ENCODE data around the gene HLA-DOA. TPM values are rescaled to one million over a fixed set of nuclear protein-coding genes. Genes with fewer than 3 reads are reported as not detected.

The HLA-DOA gene
- total RNA-seq, 1 donor = not detected

DNA sequence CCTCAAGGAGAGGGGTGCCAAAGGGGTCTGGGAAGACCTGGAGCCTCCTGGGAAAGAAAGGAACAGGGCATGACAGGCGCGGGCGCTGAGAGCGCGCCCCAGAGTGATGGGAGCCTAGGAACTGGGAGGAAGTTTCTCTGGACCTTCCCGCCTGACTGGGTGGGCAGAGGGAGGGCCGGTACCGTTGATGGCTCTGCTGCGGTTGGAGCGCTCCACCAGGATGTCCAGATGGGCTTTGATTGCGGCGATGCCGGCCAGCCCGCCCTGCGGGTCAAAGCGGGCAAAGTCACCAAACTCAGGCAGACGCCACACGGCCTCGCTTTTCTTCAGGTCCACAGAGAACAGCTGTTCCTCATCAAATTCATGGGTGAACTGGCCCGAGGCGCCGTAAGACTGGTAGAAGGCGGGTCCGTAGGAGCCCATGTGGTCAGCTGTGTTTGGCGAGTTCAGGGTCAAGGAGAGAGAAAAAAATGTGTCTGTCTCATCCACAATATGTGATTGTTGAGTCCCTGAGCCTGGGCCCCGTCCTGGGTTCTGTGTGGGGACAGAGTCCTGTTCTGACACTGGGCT, 1.5 kb downstream of the HLA-DOA start:
- TF ChIP-seq, protein P1, sequence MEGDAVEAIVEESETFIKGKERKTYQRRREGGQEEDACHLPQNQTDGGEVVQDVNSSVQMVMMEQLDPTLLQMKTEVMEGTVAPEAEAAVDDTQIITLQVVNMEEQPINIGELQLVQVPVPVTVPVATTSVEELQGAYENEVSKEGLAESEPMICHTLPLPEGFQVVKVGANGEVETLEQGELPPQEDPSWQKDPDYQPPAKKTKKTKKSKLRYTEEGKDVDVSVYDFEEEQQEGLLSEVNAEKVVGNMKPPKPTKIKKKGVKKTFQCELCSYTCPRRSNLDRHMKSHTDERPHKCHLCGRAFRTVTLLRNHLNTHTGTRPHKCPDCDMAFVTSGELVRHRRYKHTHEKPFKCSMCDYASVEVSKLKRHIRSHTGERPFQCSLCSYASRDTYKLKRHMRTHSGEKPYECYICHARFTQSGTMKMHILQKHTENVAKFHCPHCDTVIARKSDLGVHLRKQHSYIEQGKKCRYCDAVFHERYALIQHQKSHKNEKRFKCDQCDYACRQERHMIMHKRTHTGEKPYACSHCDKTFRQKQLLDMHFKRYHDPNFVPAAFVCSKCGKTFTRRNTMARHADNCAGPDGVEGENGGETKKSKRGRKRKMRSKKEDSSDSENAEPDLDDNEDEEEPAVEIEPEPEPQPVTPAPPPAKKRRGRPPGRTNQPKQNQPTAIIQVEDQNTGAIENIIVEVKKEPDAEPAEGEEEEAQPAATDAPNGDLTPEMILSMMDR (IDR thresholded peaks at IDR 0.05; ENCODE audit: insufficient read depth, low read length) = no peak
- no peak overlapping the region for H3K4me3 ChIP-seq (ENCODE audit: low read depth, low read length)
- no peak for DNase-seq (ENCODE audit: low read depth)

DNA sequence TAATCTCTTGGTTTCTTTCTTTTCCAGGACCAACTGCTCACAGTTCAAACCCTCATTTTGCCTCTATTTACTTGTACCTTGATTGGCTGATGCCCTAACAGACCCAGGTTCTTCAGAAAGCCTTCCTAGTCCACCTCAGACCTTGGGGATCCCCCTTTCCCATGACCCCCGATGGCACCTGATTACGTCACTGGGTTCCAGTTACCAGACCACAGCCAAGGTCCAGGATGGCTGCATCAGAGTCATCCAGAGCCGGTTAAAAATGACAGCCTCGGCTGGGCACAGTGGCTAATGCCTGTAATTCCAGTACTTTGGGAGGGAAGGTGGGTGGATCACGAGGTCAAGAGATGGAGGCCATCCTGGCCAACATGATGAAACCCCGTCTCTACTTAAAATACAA, 4.5 kb downstream of the HLA-DOA start:
- no peak for DNase-seq (ENCODE audit: low read depth)
- TF ChIP-seq, protein P1 (IDR thresholded peaks at IDR 0.05; ENCODE audit: insufficient read depth, low read length) = no peak

DNA sequence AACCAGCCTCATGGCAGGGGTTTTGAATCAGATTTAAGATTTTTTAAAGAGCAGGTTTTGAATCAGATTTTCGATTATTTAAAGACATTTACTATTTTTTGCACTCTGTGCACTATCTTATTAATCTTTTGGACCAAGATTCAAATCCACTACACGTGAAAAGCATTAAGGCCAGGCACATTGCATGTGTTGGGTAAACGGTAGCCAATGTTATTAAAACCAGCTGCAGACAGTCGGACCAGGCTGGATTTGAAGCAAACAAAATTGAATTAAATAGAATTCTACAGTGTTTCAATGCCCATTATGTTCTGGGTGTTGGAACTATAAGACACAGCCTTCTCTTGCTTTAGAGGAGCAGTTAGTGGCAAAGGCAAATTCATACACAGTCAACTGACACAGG, 7.7 kb downstream of the HLA-DOA start:
- no peak overlapping the region for H3K4me3 ChIP-seq (ENCODE audit: low read depth, low read length)
- TF ChIP-seq, protein P1 (IDR thresholded peaks at IDR 0.05; ENCODE audit: insufficient read depth, low read length) = no peak
- DNase-seq (ENCODE audit: low read depth) = no peak

More for the DNA sequence above, 4.5 kb downstream of the HLA-DOA start:
- H3K4me3 ChIP-seq (ENCODE audit: low read depth, low read length) = no peak overlapping the region

GRCh38 chr6:33000055-33000454, 9.3 kb downstream of the HLA-DOA start:
- no peak for DNase-seq (ENCODE audit: low read depth)
- TF ChIP-seq, protein P1 (IDR thresholded peaks at IDR 0.05; ENCODE audit: insufficient read depth, low read length) = no peak
- no peak overlapping the region for H3K4me3 ChIP-seq (ENCODE audit: low read depth, low read length)

GRCh38 chr6:32995448-32995847, 13.9 kb downstream of the HLA-DOA start:
- no peak overlapping the region for H3K4me3 ChIP-seq (ENCODE audit: low read depth, low read length)
- DNase-seq (ENCODE audit: low read depth) = no peak
- TF ChIP-seq, protein P1 (IDR thresholded peaks at IDR 0.05; ENCODE audit: insufficient read depth, low read length) = no peak

- TF ChIP-seq, protein P1 (IDR thresholded peaks at IDR 0.05; ENCODE audit: insufficient read depth, low read length) = no peak
- no peak for DNase-seq (ENCODE audit: low read depth)
- no peak overlapping the region for H3K4me3 ChIP-seq (ENCODE audit: low read depth, low read length)
These were observed 15.9 kb downstream of the HLA-DOA start for GRCh38 chr6:32993363-32993973.

All from fibroblast of the aortic adventitia (primary cell).